Activated CD8-positive, alpha-beta memory T cell treated with anti-CD3 and anti-CD28 coated beads, Interleukin-2, amount 50 U/mL, for 48 hours (primary cell): ENCODE data around the gene CEP85L.

Source experiments
- DNase-seq: peaks from one replicate; pipeline ENCODE4 v3.0.0-alpha.2; 2020

Gene CEP85L

GRCh38 chr6:118574051-118574865, 77.1 kb downstream of the CEP85L start:
- no peak for DNase-seq

GRCh38 chr6:118571121-118571520, 80.3 kb downstream of the CEP85L start:
- no peak for DNase-seq

GRCh38 chr6:118569498-118569897, 81.9 kb downstream of the CEP85L start:
- DNase-seq = no peak

- DNase-seq = no peak
Observed at GRCh38 chr6:118567974-118568373, 83.4 kb downstream of the CEP85L start.

- DNase-seq = no peak
Observed at GRCh38 chr6:118565311-118565960, 86.0 kb downstream of the CEP85L start.

- DNase-seq = no peak
Observed at GRCh38 chr6:118562959-118563358, 88.4 kb downstream of the CEP85L start.

GRCh38 chr6:118562248-118562647, 89.1 kb downstream of the CEP85L start:
- no peak for DNase-seq

GRCh38 chr6:118559659-118560058, 91.7 kb downstream of the CEP85L start:
- DNase-seq = no peak

- no peak for DNase-seq
Observed at GRCh38 chr6:118558464-118559217, 92.8 kb downstream of the CEP85L start.

GRCh38 chr6:118554698-118555097, 96.7 kb downstream of the CEP85L start:
- DNase-seq = no peak

GRCh38 chr6:118553132-118553531, 98.3 kb downstream of the CEP85L start:
- DNase-seq = no peak

GRCh38 chr6:118551063-118552053, 100.0 kb downstream of the CEP85L start:
- no peak for DNase-seq

GRCh38 chr6:118548613-118549012, 102.8 kb downstream of the CEP85L start:
- DNase-seq = no peak

GRCh38 chr6:118548136-118548535, 103.3 kb downstream of the CEP85L start, which contains the start of gene PLN:
Gene PLN (plus strand): TSS chr6:118548296. CDS start chr6:118558922, 10,626 bp downstream.
- no peak for DNase-seq

GRCh38 chr6:118546880-118547218, 104.5 kb downstream of the CEP85L start:
- no peak for DNase-seq

- DNase-seq = no peak
Observed at GRCh38 chr6:118546164-118546879, 105.1 kb downstream of the CEP85L start.

GRCh38 chr6:118544105-118544504, 107.3 kb downstream of the CEP85L start:
- no peak for DNase-seq

GRCh38 chr6:118542184-118542952, 109.0 kb downstream of the CEP85L start:
- no peak for DNase-seq

- DNase-seq = no peak
Observed at GRCh38 chr6:118537574-118537973, 113.8 kb downstream of the CEP85L start.

- DNase-seq = no peak
Observed at GRCh38 chr6:118536478-118536877, 114.9 kb downstream of the CEP85L start.
